HG03108 (cell line): ENCODE data around the gene CREG2.

Experiments
- ATAC-seq: cut with Tn5 transposase; IDR thresholded peaks from one replicate; pipeline ENCODE4 v1.9.1; 2021; ENCODE audit warnings: moderate library complexity; ENCODE audit not compliant: unreplicated experiment

The CREG2 gene

GRCh38 chr2:101410114-101410513 is 22.8 kb upstream of the CREG2 start:
- ATAC-seq: no peak

GRCh38 chr2:101409699-101410098 is 22.4 kb upstream of the CREG2 start:
- no peak for ATAC-seq

- ATAC-seq: no peak
Observed at GRCh38 chr2:101408925-101409324, 21.6 kb upstream of the CREG2 start.

- no peak for ATAC-seq
Observed at GRCh38 chr2:101405351-101405899, 18.1 kb upstream of the CREG2 start.

- ATAC-seq: no peak
Observed at GRCh38 chr2:101403745-101404144, 16.4 kb upstream of the CREG2 start.

- ATAC-seq: no peak
Observed at GRCh38 chr2:101402630-101403029, 15.3 kb upstream of the CREG2 start.

GRCh38 chr2:101401906-101402305 is 14.6 kb upstream of the CREG2 start:
- no peak for ATAC-seq

GRCh38 chr2:101401326-101401665 is 14.0 kb upstream of the CREG2 start:
- no peak for ATAC-seq

- ATAC-seq: no peak
Observed at GRCh38 chr2:101400506-101401325, 13.4 kb upstream of the CREG2 start.

- ATAC-seq: no peak
Observed at GRCh38 chr2:101400048-101400447, 12.7 kb upstream of the CREG2 start.

- ATAC-seq: no peak
Observed at GRCh38 chr2:101399021-101399799, 11.9 kb upstream of the CREG2 start.

- no peak for ATAC-seq
Observed at GRCh38 chr2:101398116-101398821, 11.0 kb upstream of the CREG2 start.

- ATAC-seq: no peak
Observed at GRCh38 chr2:101396316-101396717, 9.0 kb upstream of the CREG2 start.

- no peak for ATAC-seq
Observed at GRCh38 chr2:101395545-101396315, 8.4 kb upstream of the CREG2 start.

- ATAC-seq: no peak
Observed at GRCh38 chr2:101388232-101388631, 929 bp upstream of the CREG2 start.

- no peak for ATAC-seq
Observed at GRCh38 chr2:101386599-101387150, 628 bp downstream of the CREG2 start.

GRCh38 chr2:101383016-101383541 is 4.2 kb downstream of the CREG2 start:
- ATAC-seq: no peak

GRCh38 chr2:101382442-101382841 is 4.9 kb downstream of the CREG2 start:
- no peak for ATAC-seq

GRCh38 chr2:101380376-101380775 is 6.9 kb downstream of the CREG2 start:
- no peak for ATAC-seq

- no peak for ATAC-seq
Observed at GRCh38 chr2:101379091-101379490, 8.2 kb downstream of the CREG2 start.
